K562 (cell line): ENCODE measurements around the gene HACD1. TPM values are rescaled to one million over a fixed set of nuclear protein-coding genes. Genes with fewer than 3 reads are reported as not detected.

Experiments
- ATAC-seq: fragments of 200-7000 bp; cut with Tn5 transposase; 3 replicates; pipeline ENCODE4 v1.9.1; 2020; ENCODE audit warnings: moderate library complexity
- BruUV-seq: library from RNA; stranded (reverse); fragments of 400-500 nt; replicated peaks from 2 replicates; lab custom pipeline; 2021; lab: Mats Ljungman, UMichigan
- CTCF ChIA-PET: fragments of 300-600 bp; formaldehyde crosslinking; extraction: SDS; loops from one replicate; lab custom pipeline; 2021; ENCODE audit warnings: low intra/inter-chr PET ratio; lab: Yijun Ruan, JAX
- POLR2A ChIA-PET: fragments of 300-600, 350-650 bp; sonication (Branson Sonifier 250); formaldehyde crosslinking; extraction: SDS; loops from one replicate; lab custom pipeline; 2021; ENCODE audit warnings: antibody characterized with exemption, inconsistent platforms; lab: Yijun Ruan, JAX
- DNase-seq, 4 experiments: peaks; one replicate each; pipeline versions ENCODE4 v3.0.0 to v3.0.0-alpha.2; 2011 to 2018; ENCODE audit warnings: low spot score in 3 of 4, mixed read lengths in 3 of 4; ENCODE audit errors: extremely low read depth in 1 of 4
- FAIRE-seq: peaks from 2 replicates; lab custom pipeline; 2011; peaks lifted over from hg19 to GRCh38; lab: Jason Lieb, UNC
- H2AFZ ChIP-seq: 2 replicates; pipeline ENCODE4 v1.6.0; 2011; ENCODE audit warnings: low read depth, low read length, control low read depth, inconsistent platforms
- H3K27ac ChIP-seq: fragments of 200-600 bp; 3 replicates; pipeline ENCODE4 v1.8.0; 2011; ENCODE audit warnings: low read depth, mild to moderate bottlenecking, control low read depth, inconsistent platforms, low read length, moderate library complexity, mixed read lengths; ENCODE audit errors: extremely low read depth
- H3K27me3 ChIP-seq, 2 experiments: fragments of 300-600 bp in 1 of 2; 2 replicates in 1 of 2; 3 replicates in 1 of 2; pipeline versions ENCODE4 v1.6.0 to v1.8.0; 2011; ENCODE audit warnings: inconsistent platforms in 2 of 2, low read length in 2 of 2, mild to moderate bottlenecking in 1 of 2, mixed read lengths in 1 of 2, moderate library complexity in 1 of 2; ENCODE audit not compliant: control insufficient read depth in 2 of 2, insufficient read depth in 2 of 2
- H3K36me3 ChIP-seq: fragments of 300-600 bp; 3 replicates; pipeline ENCODE4 v1.8.0; 2011; ENCODE audit warnings: mild to moderate bottlenecking, low read length, inconsistent platforms; ENCODE audit not compliant: control insufficient read depth, insufficient read depth
- H3K4me1 ChIP-seq, 2 experiments: fragments of 200-600 bp in 1 of 2; replicated peaks in 1 of 2; 2 replicates in 1 of 2; 3 replicates in 1 of 2; pipeline versions ENCODE4 v1.5.1 to v1.8.0; 2011; ENCODE audit warnings: inconsistent platforms in 2 of 2, low read length in 2 of 2, mild to moderate bottlenecking in 1 of 2, mixed read lengths in 1 of 2, moderate library complexity in 1 of 2; ENCODE audit not compliant: control insufficient read depth in 2 of 2, insufficient read depth in 2 of 2
- H3K4me2 ChIP-seq: 2 replicates; pipeline ENCODE4 v1.6.1; 2011; ENCODE audit warnings: low read length, control low read depth, inconsistent platforms, mixed read lengths; ENCODE audit not compliant: insufficient read depth
- H3K4me3 ChIP-seq: fragments of 200-600 bp; sonication (generic), shearing (Covaris generic); 2 replicates; pipeline ENCODE4 v1.5.1; 2016; ENCODE audit warnings: control low read depth, inconsistent platforms
- H3K79me2 ChIP-seq: fragments of 200-600 bp; 3 replicates; pipeline ENCODE4 v1.8.0; 2011; ENCODE audit warnings: low read length, inconsistent platforms; ENCODE audit not compliant: control insufficient read depth, insufficient read depth
- H3K9ac ChIP-seq, 2 experiments: 2 replicates each; pipeline versions ENCODE4 v1.6.0 to v1.6.1; 2011; ENCODE audit warnings: low read depth in 2 of 2, low read length in 2 of 2, control low read depth in 1 of 2, inconsistent platforms in 1 of 2, mild to moderate bottlenecking in 1 of 2, mixed read lengths in 1 of 2; ENCODE audit not compliant: insufficient read depth in 1 of 2
- H3K9me1 ChIP-seq: one replicate; pipeline ENCODE4 v1.6.0; 2011; ENCODE audit warnings: inconsistent platforms, mild to moderate bottlenecking, low read length, moderate library complexity; ENCODE audit not compliant: control insufficient read depth, insufficient read depth
- H3K9me3 ChIP-seq: replicated peaks from 2 replicates; pipeline ENCODE4 v1.5.1; 2011; ENCODE audit warnings: low read depth, low read length, inconsistent platforms; ENCODE audit not compliant: control insufficient read depth, insufficient read depth
- H4K20me1 ChIP-seq: replicated peaks from 2 replicates; pipeline ENCODE4 v1.6.1; 2011; ENCODE audit warnings: low read length, inconsistent platforms, mixed read lengths; ENCODE audit not compliant: control insufficient read depth, insufficient read depth
- C11orf30 ChIP-seq: fragments of 450-650 bp; IDR thresholded peaks from 2 replicates; pipeline ENCODE4 v1.6.1; 2016; ENCODE audit warnings: low read depth, mild to moderate bottlenecking
- EHMT2 ChIP-seq: fragments of 450-650 bp; IDR thresholded peaks from 2 replicates; pipeline ENCODE4 v1.6.1; 2018; ENCODE audit warnings: antibody characterized with exemption
- ILF3 ChIP-seq: fragments of 450-650 bp; IDR thresholded peaks from 2 replicates; pipeline ENCODE4 v1.6.1; 2018; ENCODE audit warnings: antibody characterized with exemption, mild to moderate bottlenecking, moderate library complexity, borderline replicate concordance
- RBM39 ChIP-seq: fragments of 200-400 bp; formaldehyde crosslinking; optimal IDR thresholded peaks from 2 replicates; pipeline ENCODE3; 2018; ENCODE audit warnings: low read depth, low read length
- SMAD2 ChIP-seq: fragments of 150-350 bp; IDR thresholded peaks from 2 replicates; pipeline ENCODE4 v1.6.1; 2014; ENCODE audit warnings: low read depth, mild to moderate bottlenecking, low read length
- ZBTB8A ChIP-seq: fragments of 450-650 bp; IDR thresholded peaks from 2 replicates; pipeline ENCODE4 v1.6.1; 2018; ENCODE audit warnings: mild to moderate bottlenecking, moderate library complexity; ENCODE audit not compliant: partially characterized antibody
- WGBS: fragments of 100-300 bp; shearing (Covaris generic); methylation state at CpG from one replicate; pipeline ENCODE4 v1.1.6; 2016; ENCODE audit warnings: low coverage, mixed read lengths; ENCODE audit not compliant: insufficient coverage; ENCODE audit errors: missing lambda C conversion rate; 5-methylcytosine and 5-hydroxymethylcytosine counted together
- in situ Hi-C: fragments of 300-500 bp; cut with MboI; formaldehyde crosslinking; loops from 4 replicates; pipeline ENCODE4 v1.15.0; 2018; ENCODE audit warnings: inconsistent platforms, mixed read lengths
- intact Hi-C: fragments of 100-400 bp; cut with micrococcal nuclease; formaldehyde crosslinking; loops from 2 replicates; pipeline ENCODE4 v1.14.2; 2022
- polyA plus RNA-seq, 8 experiments: library from polyadenylated mRNA; depleted of rRNA in 4 of 8; stranded (reverse) in 5 of 8; unstranded in 3 of 8; fragments of >200 nt; fragmentation: Nextera tagmentation in 2 of 8; fragmentation: Illumina TruSeq in 1 of 8; extraction: Ambion mirVana in 2 of 8; extraction: Trizol in 1 of 8; gene quantifications; 2 replicates each; pipeline versions ENCODE4 v1.2.1 to v1.2.3, GENCODE V29; 2011 to 2014; ENCODE audit warnings: inconsistent platforms in 1 of 8, missing spikeins in 1 of 8
- total RNA-seq, 7 experiments: library from RNA; depleted of rRNA in 6 of 7; stranded (reverse); fragments of >200 nt in 6 of 7; fragmentation: Illumina TruSeq in 2 of 7; extraction: Trizol in 2 of 7; gene quantifications; 2 replicates each; pipeline versions ENCODE4 v1.2.1 to v1.2.3, GENCODE V29; 2011 to 2021; ENCODE audit warnings: low replicate concordance in 1 of 7
- TF ChIP-seq, protein P1 (sequence below): fragments of 450-650 bp; IDR thresholded peaks from 2 replicates; pipeline ENCODE4 v1.6.1; 2014; ENCODE audit warnings: low read depth, mild to moderate bottlenecking, moderate library complexity, borderline replicate concordance
- TF ChIP-seq, protein P2 (sequence below): sonication (generic); formaldehyde crosslinking; IDR thresholded peaks from 2 replicates; pipeline ENCODE4 v1.8.1; 2023; ENCODE audit warnings: mild to moderate bottlenecking, missing genetic modification reagents
- TF ChIP-seq, protein P3 (sequence below): fragments of 450-650 bp; IDR thresholded peaks from 2 replicates; pipeline ENCODE4 v1.6.1; 2016; ENCODE audit warnings: low read depth

HACD1 gene
- total and polyA plus RNA-seq, 9 of the 15 experiments (the other 6 are each of a cell fraction or from before 2014, with no cell fraction given) = 0.99 to 4.5 (median 2.4) TPM

DNA sequence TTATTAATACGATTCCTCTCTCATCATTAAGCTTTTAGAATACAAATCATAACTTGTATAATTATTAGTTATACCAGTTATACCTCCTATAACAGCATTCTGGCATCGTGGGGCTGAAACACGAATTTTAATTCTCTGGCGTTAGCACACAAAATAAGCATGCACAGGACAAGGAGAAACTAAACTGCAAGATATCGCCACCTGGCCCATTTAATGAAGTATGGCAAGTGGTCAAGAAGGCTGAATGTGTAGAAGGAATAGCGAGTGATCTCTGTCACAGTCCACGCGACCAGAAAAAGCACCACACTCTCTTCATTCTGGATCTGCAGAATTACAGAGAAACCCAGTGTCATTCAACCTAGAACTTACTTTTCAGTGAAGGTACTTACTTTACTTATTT lies 18.1 kb downstream of the HACD1 start (continued):
- TF ChIP-seq, protein P1, sequence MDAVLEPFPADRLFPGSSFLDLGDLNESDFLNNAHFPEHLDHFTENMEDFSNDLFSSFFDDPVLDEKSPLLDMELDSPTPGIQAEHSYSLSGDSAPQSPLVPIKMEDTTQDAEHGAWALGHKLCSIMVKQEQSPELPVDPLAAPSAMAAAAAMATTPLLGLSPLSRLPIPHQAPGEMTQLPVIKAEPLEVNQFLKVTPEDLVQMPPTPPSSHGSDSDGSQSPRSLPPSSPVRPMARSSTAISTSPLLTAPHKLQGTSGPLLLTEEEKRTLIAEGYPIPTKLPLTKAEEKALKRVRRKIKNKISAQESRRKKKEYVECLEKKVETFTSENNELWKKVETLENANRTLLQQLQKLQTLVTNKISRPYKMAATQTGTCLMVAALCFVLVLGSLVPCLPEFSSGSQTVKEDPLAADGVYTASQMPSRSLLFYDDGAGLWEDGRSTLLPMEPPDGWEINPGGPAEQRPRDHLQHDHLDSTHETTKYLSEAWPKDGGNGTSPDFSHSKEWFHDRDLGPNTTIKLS = no peak
- TF ChIP-seq, protein P2, sequence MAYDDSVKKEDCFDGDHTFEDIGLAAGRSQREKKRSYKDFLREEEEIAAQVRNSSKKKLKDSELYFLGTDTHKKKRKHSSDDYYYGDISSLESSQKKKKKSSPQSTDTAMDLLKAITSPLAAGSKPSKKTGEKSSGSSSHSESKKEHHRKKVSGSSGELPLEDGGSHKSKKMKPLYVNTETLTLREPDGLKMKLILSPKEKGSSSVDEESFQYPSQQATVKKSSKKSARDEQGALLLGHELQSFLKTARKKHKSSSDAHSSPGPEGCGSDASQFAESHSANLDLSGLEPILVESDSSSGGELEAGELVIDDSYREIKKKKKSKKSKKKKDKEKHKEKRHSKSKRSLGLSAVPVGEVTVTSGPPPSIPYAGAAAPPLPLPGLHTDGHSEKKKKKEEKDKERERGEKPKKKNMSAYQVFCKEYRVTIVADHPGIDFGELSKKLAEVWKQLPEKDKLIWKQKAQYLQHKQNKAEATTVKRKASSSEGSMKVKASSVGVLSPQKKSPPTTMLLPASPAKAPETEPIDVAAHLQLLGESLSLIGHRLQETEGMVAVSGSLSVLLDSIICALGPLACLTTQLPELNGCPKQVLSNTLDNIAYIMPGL (CRISPR knock-in tag) = no peak
- TF ChIP-seq RBM39 = no peak
- no peak for TF ChIP-seq SMAD2

DNA sequence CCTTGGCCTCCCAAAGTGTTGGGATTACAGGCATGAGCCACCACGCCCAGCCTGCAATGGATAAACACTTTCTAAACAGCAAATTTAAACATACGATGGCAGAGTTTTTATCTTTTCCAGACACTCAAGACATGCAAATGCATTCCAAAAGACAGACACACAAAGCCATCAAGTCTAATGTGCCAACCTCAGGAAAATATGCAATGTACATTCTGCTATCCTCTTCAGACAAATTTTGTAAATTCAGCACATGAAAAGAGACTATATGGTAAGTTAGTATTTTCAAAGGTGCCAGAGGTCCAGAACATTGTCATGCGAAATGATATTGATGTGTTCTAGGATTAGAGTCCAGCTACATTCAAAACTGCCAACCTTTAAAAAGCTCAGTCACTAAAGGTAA lies 19.8 kb downstream of the HACD1 start:
- peak overlapping the region; percentile 26 for H2AFZ ChIP-seq
- FAIRE-seq (no peak), ATAC-seq (peak; percentile 45), DNase-seq (no peak)
- ChIA-PET POLR2A (interaction anchor here (0.6 kb wide), 1 partner anchor 53 kb away, joined by 5 read pairs; no protein-coding TSS in a partner anchor), CTCF (no interaction called here)
- no peak overlapping the region for H3K4me3 ChIP-seq
- BruUV-seq = no TSS peak
- no peak overlapping the region for H3K4me2 ChIP-seq
- in situ Hi-C loops = no loop called here
- TF ChIP-seq C11orf30 (peak; percentile 31; the same call in 1 of the 2 replicates), EHMT2 (0 out of 2 replicates have a peak, but pooled peaks have one; percentile 33), ILF3 (no peak), ZBTB8A (no peak)
- TF ChIP-seq, protein P3, sequence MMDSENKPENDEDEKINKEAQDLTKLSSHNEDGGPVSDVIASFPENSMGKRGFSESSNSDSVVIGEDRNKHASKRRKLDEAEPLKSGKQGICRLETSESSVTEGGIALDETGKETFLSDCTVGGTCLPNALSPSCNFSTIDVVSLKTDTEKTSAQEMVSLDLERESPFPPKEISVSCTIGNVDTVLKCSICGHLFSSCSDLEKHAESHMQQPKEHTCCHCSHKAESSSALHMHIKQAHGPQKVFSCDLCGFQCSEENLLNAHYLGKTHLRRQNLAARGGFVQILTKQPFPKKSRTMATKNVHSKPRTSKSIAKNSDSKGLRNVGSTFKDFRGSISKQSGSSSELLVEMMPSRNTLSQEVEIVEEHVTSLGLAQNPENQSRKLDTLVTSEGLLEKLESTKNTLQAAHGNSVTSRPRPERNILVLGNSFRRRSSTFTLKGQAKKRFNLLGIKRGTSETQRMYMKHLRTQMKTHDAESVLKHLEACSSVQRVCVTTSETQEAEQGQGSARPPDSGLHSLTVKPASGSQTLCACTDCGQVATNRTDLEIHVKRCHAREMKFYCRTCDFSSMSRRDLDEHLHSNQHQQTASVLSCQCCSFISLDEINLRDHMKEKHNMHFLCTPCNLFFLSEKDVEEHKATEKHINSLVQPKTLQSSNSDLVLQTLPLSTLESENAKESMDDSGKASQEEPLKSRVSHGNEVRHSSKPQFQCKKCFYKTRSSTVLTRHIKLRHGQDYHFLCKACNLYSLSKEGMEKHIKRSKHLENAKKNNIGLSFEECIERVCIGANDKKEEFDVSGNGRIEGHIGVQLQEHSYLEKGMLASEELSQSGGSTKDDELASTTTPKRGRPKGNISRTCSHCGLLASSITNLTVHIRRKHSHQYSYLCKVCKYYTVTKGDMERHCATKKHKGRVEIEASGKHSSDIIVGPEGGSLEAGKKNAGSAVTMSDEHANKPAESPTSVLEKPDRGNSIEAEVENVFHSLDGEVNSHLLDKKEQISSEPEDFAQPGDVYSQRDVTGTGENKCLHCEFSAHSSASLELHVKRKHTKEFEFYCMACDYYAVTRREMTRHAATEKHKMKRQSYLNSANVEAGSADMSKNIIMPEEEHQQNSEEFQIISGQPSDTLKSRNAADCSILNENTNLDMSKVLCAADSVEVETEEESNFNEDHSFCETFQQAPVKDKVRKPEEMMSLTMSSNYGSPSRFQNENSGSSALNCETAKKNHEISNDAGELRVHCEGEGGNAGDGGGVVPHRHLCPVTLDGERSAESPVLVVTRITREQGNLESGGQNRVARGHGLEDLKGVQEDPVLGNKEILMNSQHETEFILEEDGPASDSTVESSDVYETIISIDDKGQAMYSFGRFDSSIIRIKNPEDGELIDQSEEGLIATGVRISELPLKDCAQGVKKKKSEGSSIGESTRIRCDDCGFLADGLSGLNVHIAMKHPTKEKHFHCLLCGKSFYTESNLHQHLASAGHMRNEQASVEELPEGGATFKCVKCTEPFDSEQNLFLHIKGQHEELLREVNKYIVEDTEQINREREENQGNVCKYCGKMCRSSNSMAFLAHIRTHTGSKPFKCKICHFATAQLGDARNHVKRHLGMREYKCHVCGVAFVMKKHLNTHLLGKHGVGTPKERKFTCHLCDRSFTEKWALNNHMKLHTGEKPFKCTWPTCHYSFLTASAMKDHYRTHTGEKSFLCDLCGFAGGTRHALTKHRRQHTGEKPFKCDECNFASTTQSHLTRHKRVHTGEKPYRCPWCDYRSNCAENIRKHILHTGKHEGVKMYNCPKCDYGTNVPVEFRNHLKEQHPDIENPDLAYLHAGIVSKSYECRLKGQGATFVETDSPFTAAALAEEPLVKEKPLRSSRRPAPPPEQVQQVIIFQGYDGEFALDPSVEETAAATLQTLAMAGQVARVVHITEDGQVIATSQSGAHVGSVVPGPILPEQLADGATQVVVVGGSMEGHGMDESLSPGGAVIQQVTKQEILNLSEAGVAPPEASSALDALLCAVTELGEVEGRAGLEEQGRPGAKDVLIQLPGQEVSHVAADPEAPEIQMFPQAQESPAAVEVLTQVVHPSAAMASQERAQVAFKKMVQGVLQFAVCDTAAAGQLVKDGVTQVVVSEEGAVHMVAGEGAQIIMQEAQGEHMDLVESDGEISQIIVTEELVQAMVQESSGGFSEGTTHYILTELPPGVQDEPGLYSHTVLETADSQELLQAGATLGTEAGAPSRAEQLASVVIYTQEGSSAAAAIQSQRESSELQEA = no peak
- no peaks in the 10 kb centered on the region for H4K20me1 ChIP-seq
- no peak overlapping the region for H3K9ac ChIP-seq
- no peaks in the 10 kb centered on the region for H3K9me3 ChIP-seq
- no peak overlapping the region for H3K27ac ChIP-seq
- no peaks in the 10 kb centered on the region for H3K9me1 ChIP-seq
- no peaks in the 10 kb centered on the region for H3K27me3 ChIP-seq
- 36% methylated on average over 3 of the region's 3 CpGs for WGBS
- peaks cover 2 to 6% of the 10 kb centered on the region in 2 experiments; a peak in 3 of 5 replicates for H3K4me1 ChIP-seq
- H3K36me3 ChIP-seq = no peaks in the 10 kb centered on the region
- intact Hi-C loops = loop anchor here (5.0 to 10.0 kb wide), 4 partner anchors 90 to 763 kb away; no protein-coding TSS in a partner anchor
- no peaks in the 10 kb centered on the region for H3K79me2 ChIP-seq
